NCI-H524 (cell line): ENCODE results near the gene SLFN5.
"Not testable (repeated sequence)": the region's sequence is repeated elsewhere in the genome, so short reads cannot be mapped to it uniquely, and the experiment has no call there.

Source experiments
- DNase-seq, 2 experiments: peaks; one replicate each; lab custom pipeline; 2025; lab: John Stamatoyannopoulos, UW

SLFN5 gene

GRCh38 chr17:35291802-35292201 lies 48.9 kb downstream of the SLFN5 start:
- DNase-seq, result no peak

- DNase-seq, result no peak
These were observed 50.4 kb downstream of the SLFN5 start for GRCh38 chr17:35293151-35293847.

GRCh38 chr17:35294756-35295155 lies 51.9 kb downstream of the SLFN5 start:
- DNase-seq, result no peak

- DNase-seq, result no peak
These were observed 52.8 kb downstream of the SLFN5 start for GRCh38 chr17:35295686-35296085.

GRCh38 chr17:35297666-35298065 lies 54.8 kb downstream of the SLFN5 start:
- no peak for DNase-seq

- no peak for DNase-seq
These were observed 55.8 kb downstream of the SLFN5 start for GRCh38 chr17:35298639-35299038.

- no peak for DNase-seq
These were observed 56.3 kb downstream of the SLFN5 start for GRCh38 chr17:35299135-35299534.

GRCh38 chr17:35309345-35309744 lies 66.5 kb downstream of the SLFN5 start:
- DNase-seq, result not testable (repeated sequence)

GRCh38 chr17:35312346-35312745 lies 69.5 kb downstream of the SLFN5 start:
- DNase-seq, result no peak

- peak in 1 of 2 experiments; percentile 39 for DNase-seq
These were observed 70.2 kb downstream of the SLFN5 start for GRCh38 chr17:35312790-35313711.

- no peak for DNase-seq
These were observed 71.1 kb downstream of the SLFN5 start for GRCh38 chr17:35313875-35314409.

GRCh38 chr17:35314415-35315216 lies 71.7 kb downstream of the SLFN5 start:
- DNase-seq, result no peak

- no peak for DNase-seq
These were observed 72.4 kb downstream of the SLFN5 start for GRCh38 chr17:35315283-35315682.

- no peak for DNase-seq
These were observed 73.1 kb downstream of the SLFN5 start for GRCh38 chr17:35315971-35316370.

- DNase-seq, result no peak
These were observed 79.9 kb downstream of the SLFN5 start for GRCh38 chr17:35322749-35323148.
